Fibroblast of lung (primary cell): ENCODE data around the gene BZW2. TPM values are rescaled to one million over a fixed set of nuclear protein-coding genes. Genes with fewer than 3 reads are reported as not detected.

Experiments
- DNase-seq, 2 donors: peaks; one replicate each; pipeline versions ENCODE4 v3.0.0 to v3.0.0-alpha.2; 2010; ENCODE audit warnings: low read depth in 2 of 2
- H2AFZ ChIP-seq: 2 replicates; pipeline ENCODE4 v1.5.1; 2012; ENCODE audit warnings: low read length, control low read depth, inconsistent platforms
- H3K27ac ChIP-seq: 2 replicates; pipeline ENCODE4 v1.5.1; 2011; ENCODE audit warnings: low read length, control low read depth; ENCODE audit not compliant: insufficient read depth
- H3K27me3 ChIP-seq: 2 replicates; pipeline ENCODE4 v1.5.1; 2011; ENCODE audit warnings: mild to moderate bottlenecking, low read length; ENCODE audit not compliant: control insufficient read depth, insufficient read depth
- H3K36me3 ChIP-seq: 2 replicates; pipeline ENCODE4 v1.5.1; 2011; ENCODE audit warnings: low read length; ENCODE audit not compliant: control insufficient read depth, insufficient read depth
- H3K4me1 ChIP-seq: 2 replicates; pipeline ENCODE4 v1.5.1; 2011; ENCODE audit warnings: low read length; ENCODE audit not compliant: control insufficient read depth, insufficient read depth; ENCODE audit errors: extremely low read depth
- H3K4me2 ChIP-seq: 2 replicates; pipeline ENCODE4 v1.5.1; 2011; ENCODE audit warnings: low read length, control low read depth; ENCODE audit not compliant: insufficient read depth; ENCODE audit errors: extremely low read depth
- H3K4me3 ChIP-seq, 4 experiments: fragments of 200-600 bp in 1 of 4; sonication (generic) in 1 of 4; replicated peaks in 1 of 4; 2 replicates each; pipeline ENCODE4 v1.5.1; 2011 to 2016; ENCODE audit warnings: low read length in 4 of 4, low read depth in 3 of 4, mild to moderate bottlenecking in 3 of 4, control low read depth in 2 of 4, inconsistent platforms in 1 of 4, mixed read lengths in 1 of 4; ENCODE audit not compliant: insufficient read depth in 1 of 4; ENCODE audit errors: control extremely low read depth in 1 of 4
- H3K79me2 ChIP-seq: 2 replicates; pipeline ENCODE4 v1.5.1; 2012; ENCODE audit warnings: mild to moderate bottlenecking, low read length, inconsistent platforms; ENCODE audit not compliant: control insufficient read depth, insufficient read depth
- H3K9ac ChIP-seq: 2 replicates; pipeline ENCODE4 v1.5.1; 2011; ENCODE audit warnings: mild to moderate bottlenecking, low read length, control low read depth; ENCODE audit not compliant: insufficient read depth
- H3K9me3 ChIP-seq: 2 replicates; pipeline ENCODE4 v1.5.1; 2012; ENCODE audit warnings: low read depth, low read length; ENCODE audit not compliant: control insufficient read depth, insufficient read depth
- H4K20me1 ChIP-seq: 2 replicates; pipeline ENCODE4 v1.5.1; 2011; ENCODE audit warnings: low read length; ENCODE audit not compliant: control insufficient read depth, insufficient read depth; ENCODE audit errors: extremely low read depth
- CTCF ChIP-seq, 2 donors: IDR thresholded peaks in 1 of 2; conservative IDR thresholded peaks in 1 of 2; 1 replicate in 1 of 2; 2 replicates in 1 of 2; pipeline ENCODE4 v1.5.1; 2011 to 2012; ENCODE audit warnings: low read length in 2 of 2, control low read depth in 1 of 2, inconsistent platforms in 1 of 2, low read depth in 1 of 2, mild to moderate bottlenecking in 1 of 2
- EZH2 ChIP-seq: IDR thresholded peaks from 2 replicates; pipeline ENCODE4 v1.5.1; 2012; ENCODE audit warnings: low read length, control low read depth, mild to moderate bottlenecking; ENCODE audit errors: missing control alignments
- polyA plus RNA-seq, 2 donors: library from polyadenylated mRNA; depleted of rRNA in 1 of 2; stranded (reverse) in 1 of 2; unstranded in 1 of 2; fragments of >200 nt; gene quantifications; 2 replicates each; pipeline ENCODE4 v1.2.1, GENCODE V29; 2011 to 2012; ENCODE audit warnings: missing spikeins in 1 of 2
- total RNA-seq: library from RNA; depleted of rRNA; stranded (reverse); fragments of >200 nt; gene quantifications from 2 replicates; pipeline ENCODE4 v1.2.1, GENCODE V29; 2014

The BZW2 gene
- total and polyA plus RNA-seq, 2 donors (not counting 1 experiment from before 2014, with no cell fraction given), result 43.3 to 88.8 TPM

GRCh38 chr7:16721541-16721940 lies 75.6 kb downstream of the BZW2 start:
- H3K4me1 ChIP-seq, result no peaks in the 10 kb centered on the region
- TF ChIP-seq EZH2 (no peak), CTCF (conservative IDR thresholded peaks at IDR 0.05 in 1 of 2, IDR thresholded peaks at IDR 0.05 in 1 of 2; ENCODE audit: low read depth in 1 of 2, low read length in 2 of 2) (no peak)
- H3K4me2 ChIP-seq, result no peak overlapping the region
- H3K9me3 ChIP-seq, result no peaks in the 10 kb centered on the region
- no peak overlapping the region for H3K9ac ChIP-seq
- DNase-seq, result no peak
- no peak overlapping the region for H3K4me3 ChIP-seq
- H3K27me3 ChIP-seq, result no peaks in the 10 kb centered on the region
- no peaks in the 10 kb centered on the region for H4K20me1 ChIP-seq
- H2AFZ ChIP-seq, result no peak overlapping the region
- no peaks in the 10 kb centered on the region for H3K79me2 ChIP-seq
- H3K27ac ChIP-seq, result no peak overlapping the region
- no peaks in the 10 kb centered on the region for H3K36me3 ChIP-seq

DNA sequence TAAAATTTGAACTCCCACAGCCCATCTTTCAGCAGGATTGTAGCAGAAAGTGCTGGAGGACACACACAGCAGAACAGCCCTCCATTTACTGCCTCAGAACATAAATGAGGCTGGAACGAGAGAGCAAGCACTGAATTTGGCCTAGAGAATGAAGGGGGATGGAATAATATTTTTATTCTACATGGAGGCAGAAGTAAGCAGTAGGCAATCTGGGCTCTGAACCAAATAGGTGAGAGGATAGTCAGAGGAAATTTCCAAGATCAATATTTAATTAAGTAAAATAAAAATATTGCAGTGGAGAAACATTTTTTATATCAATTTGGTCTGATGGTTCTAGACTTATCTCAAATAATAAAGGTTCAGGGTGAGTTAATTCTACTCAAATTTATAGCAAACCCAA lies 78.4 kb downstream of the BZW2 start:
- no peak for TF ChIP-seq EZH2
- H3K9ac ChIP-seq, result no peak overlapping the region

GRCh38 chr7:16726189-16726588 lies 80.2 kb downstream of the BZW2 start:
- H3K9me3 ChIP-seq, result no peaks in the 10 kb centered on the region
- H2AFZ ChIP-seq, result no peak overlapping the region

More for the DNA sequence above, 78.4 kb downstream of the BZW2 start:
- H3K4me3 ChIP-seq, result no peak overlapping the region
- no peak overlapping the region for H3K4me2 ChIP-seq
- H2AFZ ChIP-seq, result no peak overlapping the region
- H4K20me1 ChIP-seq, result no peaks in the 10 kb centered on the region
- no peaks in the 10 kb centered on the region for H3K36me3 ChIP-seq
- H3K4me1 ChIP-seq, result no peaks in the 10 kb centered on the region
- no peaks in the 10 kb centered on the region for H3K27me3 ChIP-seq
- DNase-seq, result no peak
- H3K9me3 ChIP-seq, result no peaks in the 10 kb centered on the region
- no peaks in the 10 kb centered on the region for H3K79me2 ChIP-seq
- no peak overlapping the region for H3K27ac ChIP-seq

More at GRCh38 chr7:16726189-16726588, 80.2 kb downstream of the BZW2 start:
- H3K9ac ChIP-seq, result no peak overlapping the region
- no peak overlapping the region for H3K4me3 ChIP-seq
- H3K36me3 ChIP-seq, result no peaks in the 10 kb centered on the region
- H4K20me1 ChIP-seq, result no peaks in the 10 kb centered on the region
- no peaks in the 10 kb centered on the region for H3K4me1 ChIP-seq
- no peak overlapping the region for H3K4me2 ChIP-seq
- no peaks in the 10 kb centered on the region for H3K79me2 ChIP-seq
- no peaks in the 10 kb centered on the region for H3K27me3 ChIP-seq
- H3K27ac ChIP-seq, result no peak overlapping the region
- DNase-seq, result no peak
- TF ChIP-seq CTCF (conservative IDR thresholded peaks at IDR 0.05 in 1 of 2, IDR thresholded peaks at IDR 0.05 in 1 of 2; ENCODE audit: low read depth in 1 of 2, low read length in 2 of 2) (no peak), EZH2 (no peak)
